Caco-2 (cell line): Measurements from ENCODE around the gene HSFX3. TPM values are rescaled to one million over a fixed set of nuclear protein-coding genes. Genes with fewer than 3 reads are reported as not detected.

Source experiments
- BruUV-seq: library from RNA; stranded (reverse); fragments of 400-500 nt; replicated peaks from 2 replicates; lab custom pipeline; 2021; lab: Mats Ljungman, UMichigan
- CTCF ChIA-PET: fragments of 300-600 bp; sonication (Branson Sonifier 250); formaldehyde crosslinking; loops from one replicate; lab custom pipeline; 2022; ENCODE audit warnings: antibody characterized with exemption; lab: Charles Lee
- POLR2A ChIA-PET: fragments of 300-600 bp; sonication (Branson Sonifier 250); formaldehyde crosslinking; loops from one replicate; lab custom pipeline; 2022; ENCODE audit warnings: antibody characterized with exemption; lab: Charles Lee
- DNase-seq, 2 experiments: peaks; one replicate each; pipeline versions ENCODE4 v3.0.0 to v3.0.0-alpha.2; 2020 to 2022
- H3K27me3 ChIP-seq: replicated peaks from 2 replicates; pipeline ENCODE4 v1.6.0; 2011; ENCODE audit warnings: low read length; ENCODE audit not compliant: control insufficient read depth, insufficient read depth
- H3K36me3 ChIP-seq: 2 replicates; pipeline ENCODE4 v1.5.1; 2011; ENCODE audit warnings: low read length; ENCODE audit not compliant: control insufficient read depth, insufficient read depth
- H3K4me1 ChIP-seq: fragments of 250-450 bp; sonication (Bioruptor Pico); 2 replicates; pipeline ENCODE4 v1.5.1; 2020; ENCODE audit warnings: mild to moderate bottlenecking
- H3K4me3 ChIP-seq: 2 replicates; pipeline ENCODE4 v1.5.1; 2011; ENCODE audit warnings: low read depth, mild to moderate bottlenecking, control low read depth, low read length
- H3K9me3 ChIP-seq: fragments of 250-450 bp; sonication (Bioruptor Pico); 2 replicates; pipeline ENCODE4 v1.5.1; 2020; ENCODE audit warnings: mild to moderate bottlenecking, moderate library complexity
- H3K27ac Mint-ChIP-seq: one replicate; pipeline ENCODE4 v1.8.0; 2022; ENCODE audit warnings: mixed read lengths; ENCODE audit not compliant: unreplicated experiment
- H3K27me3 Mint-ChIP-seq: one replicate; pipeline ENCODE4 v1.8.0; 2022; ENCODE audit warnings: mixed read lengths; ENCODE audit not compliant: insufficient read depth, unreplicated experiment
- H3K36me3 Mint-ChIP-seq: one replicate; pipeline ENCODE4 v1.8.0; 2022; ENCODE audit warnings: mild to moderate bottlenecking, mixed read lengths; ENCODE audit not compliant: insufficient read depth, unreplicated experiment
- H3K4me1 Mint-ChIP-seq: one replicate; pipeline ENCODE4 v1.8.0; 2022; ENCODE audit warnings: low read depth, mixed read lengths; ENCODE audit not compliant: unreplicated experiment
- H3K4me3 Mint-ChIP-seq: one replicate; pipeline ENCODE4 v1.8.0; 2022; ENCODE audit warnings: mild to moderate bottlenecking, moderate library complexity, mixed read lengths; ENCODE audit not compliant: unreplicated experiment
- H3K9me3 Mint-ChIP-seq: one replicate; pipeline ENCODE4 v1.8.0; 2022; ENCODE audit warnings: mixed read lengths; ENCODE audit not compliant: unreplicated experiment
- intact Hi-C: fragments of 100-400 bp; cut with micrococcal nuclease; formaldehyde crosslinking; loops from one replicate; pipeline ENCODE4 v1.10.0; 2022; ENCODE audit not compliant: unreplicated experiment
- total RNA-seq: library from RNA; stranded (reverse); gene quantifications from 2 replicates; pipeline ENCODE4 v1.2.3, GENCODE V29; 2022
- TF ChIP-seq, protein P1 (sequence below), 2 experiments: fragments of 200-600 bp in 1 of 2; IDR thresholded peaks; 1 replicate in 1 of 2; 2 replicates in 1 of 2; pipeline versions ENCODE4 v1.5.1 to v1.8.0; 2011 to 2022; ENCODE audit warnings: antibody characterized with exemption in 1 of 2, control low read depth in 1 of 2, inconsistent platforms in 1 of 2, low read depth in 1 of 2, low read length in 1 of 2, mild to moderate bottlenecking in 1 of 2, moderate library complexity in 1 of 2; ENCODE audit not compliant: insufficient read depth in 1 of 2, severe bottlenecking in 1 of 2, unreplicated experiment in 1 of 2

Gene HSFX3
- total RNA-seq, 1 experiment from 2014 or later: not detected

DNA sequence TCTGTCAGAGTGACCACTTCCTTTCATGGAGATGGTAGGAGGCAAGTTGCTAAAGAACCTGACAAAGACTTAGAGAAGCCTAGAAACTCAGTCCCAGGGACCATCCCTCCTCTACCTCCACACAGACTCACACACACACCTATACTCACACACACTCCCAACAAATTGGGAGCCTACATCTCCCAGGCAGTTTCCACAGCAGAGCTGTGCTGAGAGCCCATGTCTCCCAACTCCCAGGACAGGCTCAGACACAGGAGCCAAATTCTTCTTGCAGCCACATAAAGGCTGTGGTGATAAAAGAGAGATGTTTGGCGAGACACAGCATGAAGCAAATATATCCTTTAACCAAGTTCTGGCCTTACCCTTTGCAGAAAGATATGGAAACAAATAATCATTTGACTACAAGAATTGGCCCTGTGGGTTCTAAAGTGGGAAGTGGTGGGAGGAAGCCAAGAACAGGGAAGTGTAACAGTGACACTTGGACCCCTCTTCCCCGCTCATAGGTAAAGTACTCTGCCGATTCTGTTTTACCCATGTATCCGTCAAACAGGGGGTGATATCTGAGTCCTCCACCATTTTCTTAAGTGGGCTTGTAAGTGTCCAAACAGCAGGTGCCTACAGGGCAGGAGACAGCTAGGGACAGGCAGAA, 33.6 kb downstream of the HSFX3 start:
- H3K36me3 ChIP-seq: no peaks in the 10 kb centered on the region
- intact Hi-C loops: no loop called here
- Mint-ChIP-seq H3K27me3 (no peaks in the 10 kb centered on the region), H3K36me3 (no peaks in the 10 kb centered on the region), H3K27ac (no peak overlapping the region), H3K4me3 (no peak overlapping the region), H3K9me3 (no peaks in the 10 kb centered on the region), H3K4me1 (no peaks in the 10 kb centered on the region)
- DNase-seq: no peak
- POLR2A ChIA-PET: no interaction called here
- no peaks in the 10 kb centered on the region for H3K9me3 ChIP-seq
- no TSS peak for BruUV-seq
- CTCF ChIA-PET: no interaction called here
- TF ChIP-seq, protein P1, sequence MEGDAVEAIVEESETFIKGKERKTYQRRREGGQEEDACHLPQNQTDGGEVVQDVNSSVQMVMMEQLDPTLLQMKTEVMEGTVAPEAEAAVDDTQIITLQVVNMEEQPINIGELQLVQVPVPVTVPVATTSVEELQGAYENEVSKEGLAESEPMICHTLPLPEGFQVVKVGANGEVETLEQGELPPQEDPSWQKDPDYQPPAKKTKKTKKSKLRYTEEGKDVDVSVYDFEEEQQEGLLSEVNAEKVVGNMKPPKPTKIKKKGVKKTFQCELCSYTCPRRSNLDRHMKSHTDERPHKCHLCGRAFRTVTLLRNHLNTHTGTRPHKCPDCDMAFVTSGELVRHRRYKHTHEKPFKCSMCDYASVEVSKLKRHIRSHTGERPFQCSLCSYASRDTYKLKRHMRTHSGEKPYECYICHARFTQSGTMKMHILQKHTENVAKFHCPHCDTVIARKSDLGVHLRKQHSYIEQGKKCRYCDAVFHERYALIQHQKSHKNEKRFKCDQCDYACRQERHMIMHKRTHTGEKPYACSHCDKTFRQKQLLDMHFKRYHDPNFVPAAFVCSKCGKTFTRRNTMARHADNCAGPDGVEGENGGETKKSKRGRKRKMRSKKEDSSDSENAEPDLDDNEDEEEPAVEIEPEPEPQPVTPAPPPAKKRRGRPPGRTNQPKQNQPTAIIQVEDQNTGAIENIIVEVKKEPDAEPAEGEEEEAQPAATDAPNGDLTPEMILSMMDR (IDR thresholded peaks at IDR 0.05; ENCODE audit: insufficient read depth in 1 of 2, low read depth in 1 of 2, low read length in 1 of 2, severe bottlenecking in 1 of 2, unreplicated experiment in 1 of 2): no peak
- no peaks in the 10 kb centered on the region for H3K27me3 ChIP-seq
- H3K4me3 ChIP-seq: no peak overlapping the region
- peaks cover 16% of the 10 kb centered on the region for H3K4me1 ChIP-seq

DNA sequence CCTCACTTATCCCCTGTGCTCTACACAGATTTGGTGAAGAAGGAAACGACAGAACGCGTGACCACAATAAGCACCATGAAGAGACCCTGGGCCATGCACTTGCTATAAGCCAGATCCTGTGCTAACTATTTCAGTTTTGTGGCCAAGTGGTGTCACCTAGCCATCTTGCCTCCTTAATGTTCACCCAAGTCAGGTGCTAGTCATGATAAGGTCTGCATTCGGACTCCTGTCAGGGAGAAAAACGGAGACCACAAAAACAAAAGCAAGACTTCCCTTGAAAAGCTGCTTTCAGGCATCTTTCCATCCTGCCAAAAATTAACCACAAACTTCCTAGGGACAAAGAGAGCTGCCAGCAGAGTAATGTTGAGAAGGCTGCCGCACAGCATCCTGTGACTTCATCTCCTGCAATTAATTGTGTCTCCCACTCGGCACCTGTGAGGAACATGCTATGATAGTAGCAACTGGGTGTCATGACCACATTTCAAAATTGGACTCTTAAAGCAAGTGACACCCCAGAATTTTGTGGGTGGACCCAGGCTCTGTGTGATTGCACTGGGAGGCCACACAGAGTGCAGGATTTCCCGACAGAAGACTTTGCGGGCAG, 35.8 kb downstream of the HSFX3 start:
- DNase-seq: no peak
- Histone ChIP-seq H3K4me3 (no peak overlapping the region), H3K27me3 (no peaks in the 10 kb centered on the region), H3K36me3 (no peaks in the 10 kb centered on the region), H3K9me3 (no peaks in the 10 kb centered on the region), H3K4me1 (peaks cover 26% of the 10 kb centered on the region)
- H3K4me3 Mint-ChIP-seq: no peak overlapping the region
- H3K27ac Mint-ChIP-seq: no peak overlapping the region
- intact Hi-C loops: no loop called here
- H3K27me3 Mint-ChIP-seq: no peaks in the 10 kb centered on the region
- TF ChIP-seq, protein P1 (IDR thresholded peaks at IDR 0.05; ENCODE audit: insufficient read depth in 1 of 2, low read depth in 1 of 2, low read length in 1 of 2, severe bottlenecking in 1 of 2, unreplicated experiment in 1 of 2): no peak
- peaks cover 10% of the 10 kb centered on the region for H3K4me1 Mint-ChIP-seq
- ChIA-PET CTCF (no interaction called here), POLR2A (no interaction called here)
- no TSS peak for BruUV-seq
- H3K9me3 Mint-ChIP-seq: no peaks in the 10 kb centered on the region
- no peaks in the 10 kb centered on the region for H3K36me3 Mint-ChIP-seq

DNA sequence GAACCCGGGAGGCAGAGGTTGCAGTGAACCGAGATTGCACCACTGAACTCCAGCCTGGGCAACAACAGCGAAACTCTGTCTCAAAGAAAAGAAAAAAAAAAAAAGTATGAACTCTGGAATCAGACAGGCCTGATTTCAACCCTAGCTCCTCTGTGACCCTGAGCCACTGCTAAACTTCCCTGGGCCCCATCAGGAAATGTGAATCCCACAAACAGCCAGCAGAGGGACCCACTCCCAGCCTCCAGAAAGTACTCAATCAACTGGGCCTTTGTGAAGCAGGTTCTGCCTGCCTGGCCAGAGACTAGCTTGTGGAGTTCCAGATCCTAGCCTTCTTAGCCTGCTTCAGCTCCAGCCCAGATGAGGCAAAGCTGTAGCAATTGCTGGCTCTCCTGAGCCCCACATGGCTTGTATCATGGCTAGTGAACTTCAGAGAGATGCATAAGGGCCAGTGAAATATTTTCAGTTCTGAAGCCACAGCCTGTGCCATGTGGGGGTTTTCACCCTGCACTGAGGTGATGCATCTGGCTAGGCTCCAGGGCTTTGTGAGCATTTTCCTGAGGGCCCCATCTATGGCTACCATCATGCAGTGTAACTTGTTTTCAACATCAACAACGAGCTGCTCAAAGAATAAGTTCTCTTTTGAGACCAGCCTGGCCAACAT, 37.4 kb downstream of the HSFX3 start:
- H3K27me3 Mint-ChIP-seq: no peaks in the 10 kb centered on the region
- no TSS peak for BruUV-seq
- no peaks in the 10 kb centered on the region for H3K9me3 Mint-ChIP-seq
- TF ChIP-seq, protein P1 (IDR thresholded peaks at IDR 0.05; ENCODE audit: insufficient read depth in 1 of 2, low read depth in 1 of 2, low read length in 1 of 2, severe bottlenecking in 1 of 2, unreplicated experiment in 1 of 2): peak in 1 of 2 experiments; percentile 52
- ChIA-PET POLR2A (interaction anchor here (0.6 to 1.0 kb wide), 3 partner anchors 10 to 27 kb away, joined by 3 to 4 read pairs (median 3); no protein-coding TSS in a partner anchor), CTCF (interaction anchor here (0.7 to 2.6 kb wide), 6 partner anchors 15 to 391 kb away, joined by 3 to 36 read pairs (median 4); partner anchors contain the start of gene EOLA1)
- peaks cover 26% of the 10 kb centered on the region for H3K4me1 ChIP-seq
- intact Hi-C loops: loop anchor here (1.0 kb wide), 2 partner anchors 11 to 360 kb away; no protein-coding TSS in a partner anchor
- H3K9me3 ChIP-seq: no peaks in the 10 kb centered on the region
- no peak overlapping the region for H3K4me3 Mint-ChIP-seq
- no peaks in the 10 kb centered on the region for H3K36me3 Mint-ChIP-seq
- no peak overlapping the region for H3K4me3 ChIP-seq
- peak; percentile 61 to 64 for DNase-seq
- H3K36me3 ChIP-seq: no peaks in the 10 kb centered on the region
- peaks cover 10% of the 10 kb centered on the region for H3K4me1 Mint-ChIP-seq
- H3K27ac Mint-ChIP-seq: no peak overlapping the region
- H3K27me3 ChIP-seq: no peaks in the 10 kb centered on the region
